NCI-H446 (cell line): ENCODE measurements around the gene CTSW.
"Not testable (repeated sequence)": the region's sequence is repeated elsewhere in the genome, so short reads cannot be mapped to it uniquely, and the experiment has no call there.

Experiments used
- DNase-seq, 2 experiments: peaks; one replicate each; lab custom pipeline; 2025; lab: John Stamatoyannopoulos, UW

CTSW gene, protein sequence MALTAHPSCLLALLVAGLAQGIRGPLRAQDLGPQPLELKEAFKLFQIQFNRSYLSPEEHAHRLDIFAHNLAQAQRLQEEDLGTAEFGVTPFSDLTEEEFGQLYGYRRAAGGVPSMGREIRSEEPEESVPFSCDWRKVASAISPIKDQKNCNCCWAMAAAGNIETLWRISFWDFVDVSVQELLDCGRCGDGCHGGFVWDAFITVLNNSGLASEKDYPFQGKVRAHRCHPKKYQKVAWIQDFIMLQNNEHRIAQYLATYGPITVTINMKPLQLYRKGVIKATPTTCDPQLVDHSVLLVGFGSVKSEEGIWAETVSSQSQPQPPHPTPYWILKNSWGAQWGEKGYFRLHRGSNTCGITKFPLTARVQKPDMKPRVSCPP

DNA sequence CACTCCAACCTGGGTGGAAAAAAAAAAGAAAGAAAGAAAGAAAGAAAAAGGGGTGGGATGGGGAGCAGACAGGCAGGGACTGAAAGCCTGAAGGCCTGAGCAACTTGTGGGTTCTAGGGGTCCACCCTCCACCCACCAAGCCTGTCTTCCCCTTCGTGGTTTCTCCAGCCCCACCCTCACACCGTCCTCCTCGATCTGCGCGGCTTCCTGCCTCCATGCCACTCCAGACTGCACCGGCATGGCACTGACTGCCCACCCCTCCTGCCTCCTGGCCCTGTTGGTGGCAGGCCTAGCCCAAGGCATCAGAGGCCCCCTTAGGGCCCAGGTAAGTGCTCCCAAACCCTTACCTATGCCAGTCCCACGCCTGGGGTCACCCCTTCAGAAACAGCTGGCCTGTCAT, at the start of gene CTSW:
CTSW (plus strand) TSS at position 221 of the 400 bp plus-strand sequence; CDS start at position 239, 18 bp downstream.
- DNase-seq: no peak

DNA sequence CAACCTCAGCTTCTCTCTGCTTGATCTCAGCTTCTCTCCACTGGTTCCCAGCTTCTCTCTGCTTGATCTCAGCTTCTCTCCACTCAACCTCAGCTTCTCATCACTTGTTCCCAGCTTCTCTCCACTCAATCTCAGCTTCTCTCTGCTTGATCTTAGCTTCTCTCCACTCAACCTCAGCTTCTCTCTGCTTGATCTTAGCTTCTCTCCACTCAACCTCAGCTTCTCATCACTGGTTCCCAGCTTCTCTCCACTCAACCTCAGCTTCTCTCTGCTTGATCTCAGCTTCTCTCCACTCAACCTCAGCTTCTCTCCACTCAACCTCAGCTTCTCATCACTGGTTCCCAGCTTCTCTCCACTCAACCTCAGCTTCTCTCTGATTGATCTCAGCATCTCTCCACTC, 47.4 kb upstream of the CTSW start:
- DNase-seq: not testable (repeated sequence)

DNA sequence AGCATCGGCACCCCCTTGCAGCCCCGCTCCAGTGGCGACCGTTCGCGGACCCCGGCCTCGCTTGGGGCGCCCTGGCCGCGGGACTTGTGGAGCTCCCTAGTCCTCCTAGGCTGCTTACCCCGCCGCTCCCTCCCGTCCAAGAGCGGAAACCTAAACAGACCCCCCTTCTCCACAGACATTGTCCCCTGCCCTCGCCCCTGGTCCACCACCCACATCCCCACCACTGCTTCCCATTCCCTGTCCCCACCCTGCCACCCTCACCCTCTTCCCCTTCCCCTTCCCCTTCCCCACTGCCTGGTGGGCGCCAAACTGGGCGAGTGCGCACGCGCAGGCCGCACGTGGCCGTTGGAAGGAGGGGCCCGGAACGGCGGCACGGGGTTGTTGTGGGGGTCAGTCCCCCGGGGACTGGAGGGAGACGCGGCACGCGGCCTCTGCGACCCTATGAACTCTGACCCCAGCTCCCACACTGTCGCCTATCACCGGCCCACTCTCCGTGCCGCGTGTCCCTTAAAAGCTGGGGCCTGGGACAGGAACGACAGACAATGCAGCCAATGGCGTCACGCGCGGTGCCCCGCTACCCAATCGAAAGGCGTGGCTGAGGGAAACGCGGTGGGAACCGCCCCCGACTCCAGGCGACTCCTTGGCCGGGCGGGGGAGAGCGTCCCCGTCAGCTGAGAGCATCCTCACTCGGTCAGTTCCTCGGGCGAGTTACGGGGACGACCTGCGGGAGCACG, 46.2 kb upstream of the CTSW start, which contains the start of gene SNX32:
SNX32 (plus strand) TSS at position 667 of the 734 bp plus-strand sequence. CDS start 103 bp downstream, outside the sequence.
- peak; percentile 88 to 96 for DNase-seq

DNA sequence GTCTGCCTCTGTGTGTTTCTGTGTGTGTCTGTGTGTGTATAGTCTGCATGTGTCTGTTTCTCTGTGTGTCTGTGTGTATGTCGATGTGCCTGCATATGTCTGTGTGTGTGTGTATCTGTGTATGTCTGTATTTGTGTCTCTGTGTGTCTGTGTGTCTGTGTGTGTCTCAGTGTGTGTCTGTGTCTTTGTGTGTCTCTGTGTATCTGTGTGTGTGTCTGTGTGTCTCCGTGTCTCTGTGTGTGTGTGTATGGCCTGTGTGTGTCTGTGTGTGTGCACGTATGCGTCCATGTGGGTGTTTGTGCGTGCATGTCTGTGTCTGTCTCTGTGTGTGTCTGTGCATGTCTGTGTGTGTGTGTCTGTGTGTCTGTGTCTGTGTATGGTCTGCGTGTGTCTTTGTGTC, 45.4 kb upstream of the CTSW start:
- no peak for DNase-seq

DNA sequence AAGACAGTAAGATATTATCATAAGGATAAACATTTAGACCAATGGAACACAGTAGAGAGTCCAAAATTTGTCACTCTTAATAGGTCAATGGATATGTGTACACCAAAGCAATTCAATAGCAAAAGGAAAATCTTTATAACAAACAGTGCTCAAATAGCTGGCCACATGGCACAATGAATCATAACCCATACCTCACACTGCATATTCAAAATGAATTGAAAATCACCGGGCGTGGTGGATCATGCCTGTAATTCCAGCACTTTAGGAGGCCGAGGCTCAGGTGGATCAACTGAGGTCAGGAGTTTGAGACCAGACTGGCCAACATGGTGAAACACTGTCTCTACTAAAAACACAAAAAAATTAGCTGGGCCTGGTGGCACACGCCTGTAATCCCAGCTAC, 37.5 kb upstream of the CTSW start:
- DNase-seq: no peak

DNA sequence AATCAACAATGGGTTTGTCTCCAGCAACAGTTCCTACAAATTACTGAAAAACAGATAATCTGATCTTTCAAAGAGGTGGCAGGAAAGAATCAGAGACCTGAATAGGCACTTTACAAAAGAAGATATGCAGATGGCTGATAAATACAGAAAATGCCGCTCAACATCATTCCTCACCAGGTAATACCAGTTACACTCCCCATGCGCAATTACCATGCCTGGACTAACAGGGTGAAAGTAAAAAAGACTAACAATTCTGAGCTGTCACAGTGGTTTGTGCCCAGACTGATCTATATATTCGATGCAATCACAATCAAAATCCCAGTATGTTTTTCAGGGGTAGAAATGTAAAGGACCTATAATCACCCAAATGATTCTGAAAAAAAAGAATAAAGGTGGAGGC, 35.8 kb upstream of the CTSW start:
- DNase-seq: no peak

DNA sequence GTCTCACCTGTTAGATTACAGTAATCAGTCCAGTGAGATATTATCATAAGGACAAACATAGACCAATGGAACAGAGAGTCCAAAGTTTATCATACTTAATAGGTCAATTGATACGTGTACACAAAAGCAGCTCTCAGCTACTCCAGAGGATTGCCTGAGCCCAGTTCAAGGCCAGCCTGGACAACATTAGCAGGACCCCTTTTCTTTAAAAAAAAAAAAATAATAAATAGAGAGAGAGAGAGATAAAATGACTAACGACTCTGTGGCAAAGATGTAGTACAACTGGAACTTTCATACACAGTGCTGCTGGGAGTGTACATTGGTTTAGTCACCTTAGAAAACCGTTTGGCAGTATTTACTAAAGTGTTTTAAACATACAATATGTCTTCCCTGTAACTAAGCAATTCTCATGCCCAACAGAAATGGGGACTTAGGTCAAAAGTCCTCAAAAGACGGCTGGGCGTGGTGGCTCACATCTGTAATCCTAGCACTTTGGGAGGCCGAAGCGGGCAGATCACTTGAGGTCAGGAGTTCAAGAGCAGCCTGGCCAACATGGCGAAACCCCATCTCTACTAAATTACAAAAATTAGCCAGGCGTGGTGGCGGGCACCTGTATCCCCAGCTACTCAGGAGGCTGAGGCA, 35.3 kb upstream of the CTSW start:
- DNase-seq: no peak

DNA sequence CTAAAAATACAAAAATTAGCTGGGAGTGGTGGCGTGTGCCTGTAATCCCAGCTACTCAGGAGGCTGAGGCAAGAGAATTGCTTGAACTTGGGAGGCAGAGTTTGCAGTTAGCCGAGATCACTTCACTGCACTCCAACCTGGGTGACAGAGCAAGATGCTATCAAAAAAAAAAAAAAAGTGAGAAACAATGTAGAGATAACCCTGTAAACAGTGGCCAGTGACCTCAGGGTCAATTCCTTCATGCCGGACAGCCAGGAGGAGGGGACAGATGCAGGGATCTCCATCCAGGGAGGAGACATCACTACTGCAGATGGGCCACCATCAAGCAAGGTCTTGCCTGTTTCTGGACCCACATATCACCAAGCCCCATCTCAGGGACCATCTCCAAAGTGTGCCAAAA, 31.9 kb upstream of the CTSW start:
- no peak for DNase-seq

DNA sequence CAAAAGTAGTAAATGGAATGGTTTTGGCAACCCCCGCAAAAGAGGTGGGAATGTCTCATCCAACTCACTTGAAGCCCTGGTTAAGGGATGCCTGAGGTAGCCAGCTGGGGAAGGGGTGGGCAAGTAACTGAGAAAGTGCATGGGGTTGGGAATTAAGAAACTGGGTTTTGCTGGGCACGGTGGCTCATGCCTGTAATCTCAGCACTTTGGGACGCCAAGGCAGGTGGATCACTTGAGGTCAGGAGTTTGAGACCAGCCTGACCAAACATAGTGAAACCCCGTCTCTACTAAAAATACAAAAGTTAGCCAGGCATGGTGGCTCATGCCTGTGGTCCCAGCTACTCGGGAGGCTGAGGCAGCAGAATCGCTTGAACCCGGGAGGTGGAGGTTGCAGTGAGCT, 30.9 kb upstream of the CTSW start:
- not testable (repeated sequence) for DNase-seq

DNA sequence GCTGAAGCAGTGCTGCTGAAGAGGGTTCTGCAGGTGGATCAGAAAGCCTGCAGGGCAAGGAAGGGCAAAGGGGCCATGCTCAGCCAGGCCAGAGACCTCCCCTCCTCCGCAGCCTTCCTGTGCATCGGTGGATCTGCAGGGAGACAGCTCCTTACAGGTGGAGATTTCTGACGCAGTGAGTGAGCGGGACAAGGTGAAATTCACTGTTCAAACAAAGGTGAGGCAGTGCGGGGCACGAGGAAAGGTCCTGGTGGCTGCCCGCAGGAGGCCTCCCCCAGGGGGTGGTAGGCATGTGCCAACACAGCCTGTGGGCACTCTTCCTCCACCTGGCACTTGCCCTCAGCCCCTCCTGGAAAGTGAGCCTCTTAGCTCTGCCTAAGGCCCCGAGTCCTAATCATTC, 30.3 kb upstream of the CTSW start:
- no peak for DNase-seq

DNA sequence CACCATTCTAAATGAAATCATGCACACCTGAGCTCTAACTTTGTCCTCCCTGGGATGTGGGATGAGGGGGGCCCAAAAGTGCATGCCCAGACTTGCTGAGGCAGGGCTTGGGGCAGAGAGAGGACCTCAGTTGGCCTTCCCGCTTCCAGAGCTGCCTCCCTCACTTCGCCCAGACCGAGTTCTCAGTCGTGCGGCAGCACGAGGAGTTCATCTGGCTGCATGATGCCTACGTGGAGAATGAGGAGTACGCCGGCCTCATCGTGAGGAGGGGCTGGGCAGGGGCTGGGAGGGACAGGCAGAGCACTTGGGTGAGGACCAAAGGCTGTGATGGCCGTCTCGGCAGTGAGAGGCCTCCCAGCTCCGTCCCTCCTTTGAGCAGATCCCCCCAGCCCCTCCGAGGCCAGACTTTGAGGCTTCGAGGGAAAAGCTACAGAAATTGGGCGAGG, 29.8 kb upstream of the CTSW start:
- DNase-seq: no peak

DNA sequence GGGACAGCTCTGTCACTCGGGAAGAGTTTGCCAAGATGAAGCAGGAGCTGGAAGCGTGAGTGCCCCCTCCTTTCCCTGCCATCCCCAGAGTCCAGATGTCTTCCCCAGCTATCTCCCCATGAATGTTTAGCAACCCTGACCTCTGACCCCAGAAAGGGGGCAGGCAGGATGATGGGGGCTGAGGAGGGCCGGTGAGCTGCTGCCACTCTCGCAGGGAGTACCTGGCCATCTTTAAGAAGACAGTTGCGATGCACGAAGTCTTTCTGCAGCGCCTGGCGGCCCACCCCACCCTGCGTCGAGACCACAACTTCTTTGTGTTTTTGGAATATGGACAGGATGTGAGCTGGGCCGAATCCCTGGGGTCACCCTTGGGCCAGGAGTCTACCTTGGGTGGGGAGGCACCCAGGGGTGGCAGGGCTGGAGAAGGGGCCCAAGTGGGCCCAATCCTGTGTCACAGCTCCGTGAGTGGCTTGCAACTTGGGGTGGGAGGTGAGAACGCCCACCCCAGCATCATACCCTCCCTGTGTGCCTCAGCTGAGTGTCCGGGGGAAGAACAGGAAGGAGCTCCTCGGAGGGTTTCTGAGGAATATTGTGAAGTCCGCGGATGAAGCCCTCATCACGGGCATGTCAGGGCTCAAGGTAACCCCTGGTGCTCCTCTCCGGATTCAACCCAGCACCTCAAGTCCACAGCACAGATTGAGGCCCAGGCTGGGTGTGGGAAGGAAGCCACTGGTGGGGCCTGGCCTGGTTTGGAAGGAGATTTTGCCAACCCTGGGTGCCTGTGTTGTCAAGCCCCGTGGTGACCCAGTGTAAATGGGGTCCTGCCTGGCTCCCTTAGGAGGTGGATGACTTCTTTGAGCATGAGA, 29.2 kb upstream of the CTSW start:
- no peak for DNase-seq

DNA sequence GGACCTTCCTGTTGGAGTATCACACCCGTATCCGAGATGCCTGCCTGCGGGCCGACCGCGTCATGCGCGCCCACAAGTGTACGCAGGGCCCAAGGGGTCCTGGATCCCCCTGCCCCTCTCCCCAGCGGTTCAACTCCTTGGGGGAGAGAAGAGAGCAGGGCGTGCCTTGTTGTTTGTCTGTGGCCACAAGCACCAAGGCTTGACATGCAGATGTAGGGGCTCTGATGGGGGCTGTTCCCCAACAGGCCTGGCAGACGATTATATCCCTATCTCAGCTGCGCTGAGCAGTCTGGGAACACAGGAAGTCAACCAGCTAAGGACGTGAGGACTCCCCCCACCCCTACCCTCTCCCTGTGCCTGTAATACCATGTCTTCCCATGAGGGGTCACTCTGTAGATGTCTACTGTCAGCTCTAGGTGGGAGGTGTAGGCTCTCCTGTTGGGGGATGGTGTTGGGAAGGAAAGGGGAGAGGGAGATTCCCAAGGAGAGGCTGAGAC, 28.5 kb upstream of the CTSW start:
- DNase-seq: no peak

DNA sequence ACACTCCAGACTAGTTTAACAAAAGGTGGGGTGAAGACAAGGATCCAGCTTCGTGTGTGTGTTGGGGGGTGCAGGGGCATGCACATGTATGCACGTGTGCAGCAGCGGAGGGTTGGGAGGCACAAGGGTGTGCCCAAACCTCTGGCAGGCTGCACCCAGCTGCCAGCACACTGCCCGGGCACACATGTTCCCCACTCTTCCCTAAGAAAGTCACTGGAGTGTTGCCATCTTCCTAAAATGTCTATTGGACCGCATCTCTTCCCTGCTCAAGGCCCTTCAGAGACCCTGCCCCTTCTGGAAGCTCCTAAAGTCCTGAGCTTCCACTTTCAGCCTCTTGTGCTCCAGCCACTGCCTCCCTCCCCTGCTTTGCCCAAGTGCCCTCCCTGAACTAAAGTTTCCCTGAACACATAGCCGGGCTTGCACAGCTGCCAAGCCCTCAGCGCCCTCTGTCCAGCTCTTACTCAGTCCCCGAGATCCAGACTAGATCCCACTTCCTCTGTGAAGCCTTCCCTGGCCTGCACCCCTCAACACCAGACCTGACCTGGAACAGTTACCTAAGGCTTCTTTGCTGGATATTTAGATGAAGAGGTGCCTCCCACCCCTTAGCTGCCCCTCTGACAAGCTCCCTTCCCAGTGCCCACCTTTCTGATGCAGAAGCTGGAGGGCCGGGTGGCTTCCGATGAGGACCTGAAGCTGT, 27.7 kb upstream of the CTSW start:
- DNase-seq: no peak

DNA sequence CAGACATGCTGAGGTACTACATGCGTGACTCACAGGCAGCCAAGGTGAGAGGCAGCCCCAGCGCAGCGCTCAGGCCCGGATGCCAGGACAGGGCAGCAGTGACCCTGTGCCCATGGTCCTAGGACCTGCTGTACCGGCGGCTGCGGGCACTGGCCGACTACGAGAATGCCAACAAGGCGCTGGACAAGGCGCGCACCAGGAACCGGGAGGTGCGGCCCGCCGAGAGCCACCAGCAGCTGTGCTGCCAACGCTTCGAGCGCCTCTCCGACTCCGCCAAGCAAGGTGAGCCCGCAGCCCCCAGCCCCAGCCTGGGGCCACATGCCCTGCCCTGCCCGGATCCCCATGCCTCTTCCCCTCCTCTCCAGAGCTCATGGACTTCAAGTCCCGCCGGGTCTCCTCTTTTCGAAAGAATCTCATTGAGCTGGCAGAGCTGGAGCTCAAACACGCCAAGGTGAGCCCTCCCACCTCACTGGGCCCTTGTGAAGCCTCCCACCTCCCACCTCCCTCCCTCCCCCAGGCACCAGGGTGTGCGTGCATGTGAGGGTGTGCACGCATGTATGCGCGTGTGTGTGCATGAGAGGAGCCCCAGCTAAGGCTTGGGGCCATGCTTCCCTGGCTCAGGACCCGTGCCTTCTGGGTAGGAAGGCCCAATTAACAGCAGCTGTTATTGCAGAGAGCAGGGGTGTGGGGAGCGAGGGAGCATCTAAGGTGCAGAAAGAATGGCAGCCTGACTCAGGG, 27.0 kb upstream of the CTSW start:
- DNase-seq: no peak

DNA sequence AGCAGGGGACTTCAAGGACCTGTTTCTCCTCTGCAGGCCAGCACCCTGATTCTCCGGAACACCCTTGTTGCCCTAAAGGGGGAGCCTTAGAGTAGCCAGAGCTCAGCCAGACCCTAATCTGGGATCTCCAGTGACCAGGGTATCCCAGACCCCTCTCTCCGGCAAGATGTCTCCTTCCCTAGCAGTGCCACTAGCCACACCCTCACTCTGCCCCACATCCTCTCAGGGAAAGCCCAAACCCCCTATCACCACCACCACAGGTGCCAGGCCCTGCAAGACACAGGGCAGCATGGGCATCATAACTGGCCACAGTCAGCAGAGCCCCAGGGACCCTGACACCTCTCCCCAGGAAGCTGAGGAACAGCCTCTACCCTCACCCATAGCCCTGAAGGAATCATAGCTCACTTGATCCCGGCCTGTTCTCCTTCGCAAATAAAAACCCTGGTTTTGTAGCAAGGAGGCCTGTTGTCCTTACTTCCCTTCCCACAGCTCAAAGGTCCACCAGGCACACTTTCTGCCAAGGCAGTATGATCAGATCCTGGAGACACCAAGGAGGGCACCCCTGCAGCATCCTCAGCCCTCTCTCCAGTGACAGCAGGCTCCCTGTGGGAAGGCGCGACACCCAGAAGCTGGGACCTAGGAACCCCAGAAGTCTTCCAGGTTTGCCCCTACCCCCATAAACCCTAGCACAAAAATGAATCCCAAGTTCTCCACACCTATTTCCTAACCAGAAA, 26.2 kb upstream of the CTSW start:
- no peak for DNase-seq

DNA sequence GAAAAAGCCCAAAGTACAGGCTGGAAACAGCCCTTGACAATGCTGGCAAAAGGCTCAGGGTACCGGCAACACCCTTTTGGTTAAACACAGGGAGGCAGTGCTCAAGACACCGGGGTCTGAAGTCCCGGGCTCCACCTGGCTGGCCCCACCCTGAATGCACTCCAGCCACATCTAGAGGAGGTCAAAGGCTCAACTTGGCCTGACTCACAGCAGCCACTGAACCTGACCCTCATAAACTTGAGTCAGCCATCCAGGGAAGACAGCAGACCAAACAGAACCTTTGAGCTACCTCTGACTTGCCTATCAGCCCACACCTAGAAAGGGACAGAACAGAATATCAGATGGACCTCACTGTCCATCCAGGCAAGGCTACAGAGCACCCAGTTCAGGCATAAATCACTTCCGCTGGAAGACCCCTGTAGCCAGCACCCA, 25.5 kb upstream of the CTSW start:
- DNase-seq: no peak

DNA sequence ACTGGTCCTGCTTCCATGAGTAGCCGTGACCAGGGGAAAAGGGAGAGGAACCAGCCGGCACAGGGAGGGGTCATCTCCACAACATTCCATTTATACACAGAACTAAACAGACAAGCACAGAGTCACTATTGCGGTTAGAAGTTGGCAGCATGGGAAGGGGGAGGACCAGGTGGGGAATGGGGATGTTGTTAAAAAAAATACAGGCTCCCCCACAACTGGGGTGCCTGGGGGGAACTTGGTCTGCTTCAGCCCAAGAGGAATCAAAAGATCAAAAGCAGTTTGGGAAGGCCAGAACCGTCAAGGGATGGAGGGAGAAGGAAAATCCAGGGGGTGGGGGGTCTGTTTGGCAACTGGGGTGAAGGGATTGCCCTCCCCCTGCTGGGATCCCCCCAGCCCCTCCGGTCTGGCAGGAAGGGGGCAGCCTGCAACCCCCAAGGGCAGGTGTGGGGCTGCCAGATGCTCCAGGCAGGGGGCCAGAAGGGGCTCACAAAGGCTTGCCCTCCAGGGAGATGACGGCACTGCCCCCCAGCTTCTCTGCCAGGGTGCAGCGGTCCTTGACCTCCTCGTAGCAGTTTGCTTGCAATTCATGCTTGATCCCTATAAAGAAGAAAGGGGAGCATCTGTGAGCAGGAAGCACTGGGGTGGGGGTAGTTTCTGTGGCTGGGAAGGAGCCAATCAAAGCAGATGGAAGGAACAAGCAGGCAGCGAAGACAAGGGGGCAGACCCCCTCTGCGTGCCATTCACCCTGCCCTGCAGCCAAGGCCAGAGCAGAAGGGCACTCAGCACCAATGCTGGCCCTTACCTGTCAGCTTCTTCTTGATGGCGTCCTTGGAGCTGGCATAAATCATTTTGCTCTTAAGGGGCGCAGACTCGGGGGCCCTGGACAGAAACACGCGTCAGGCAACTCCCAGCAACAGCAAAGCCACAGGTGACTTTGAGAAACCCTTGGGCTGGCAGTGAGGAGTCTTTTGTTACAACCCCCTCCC, 24.5 kb upstream of the CTSW start:
- no peak for DNase-seq
